Vagina (tissue), 2 donors: ENCODE measurements around the gene MB. TPM values are rescaled to one million over a fixed set of nuclear protein-coding genes. Genes with fewer than 3 reads are reported as not detected.

ENCODE experiments used
- DNase-seq, 2 donors: peaks; one replicate each; pipeline ENCODE4 v3.0.0-alpha.2; 2017; ENCODE audit errors: extremely low spot score in 2 of 2
- H3K27ac ChIP-seq: fragments of 200-600 bp; sonication (generic); one replicate; pipeline ENCODE4 v1.5.1; 2019
- H3K27me3 ChIP-seq: fragments of 200-600 bp; sonication (generic); one replicate; pipeline ENCODE4 v1.5.1; 2019
- H3K36me3 ChIP-seq, 2 donors: fragments of 200-600 bp; sonication (generic); one replicate each; pipeline ENCODE4 v1.5.1; 2017 to 2019
- H3K4me1 ChIP-seq: fragments of 200-600 bp; sonication (generic); one replicate; pipeline ENCODE4 v1.5.1; 2019
- H3K4me3 ChIP-seq, 2 donors: fragments of 200-600 bp; sonication (generic); 1 replicate in 1 of 2; 2 replicates in 1 of 2; pipeline ENCODE4 v1.5.1; 2016 to 2019
- H3K9me3 ChIP-seq: fragments of 200-600 bp; sonication (generic); one replicate; pipeline ENCODE4 v1.5.1; 2019
- CTCF ChIP-seq, 3 experiments: fragments of 450-650 bp in 2 of 3; fragments of 200-600 bp in 1 of 3; sonication (generic) in 1 of 3; IDR thresholded peaks; one replicate each; pipeline ENCODE4 v1.5.1; 2017 to 2019; ENCODE audit warnings: antibody characterized with exemption in 3 of 3, mild to moderate bottlenecking in 2 of 3, moderate library complexity in 2 of 3
- POLR2A ChIP-seq, 2 donors: fragments of 450-650 bp; IDR thresholded peaks; one replicate each; pipeline ENCODE4 v1.6.1; 2017; ENCODE audit warnings: antibody characterized with exemption in 2 of 2, mild to moderate bottlenecking in 2 of 2, moderate library complexity in 2 of 2
- POLR2AphosphoS5 ChIP-seq, 2 donors: sonication (generic); formaldehyde crosslinking; IDR thresholded peaks; one replicate each; pipeline ENCODE4 v1.9.0; 2017; ENCODE audit warnings: antibody characterized with exemption in 2 of 2, mild to moderate bottlenecking in 2 of 2, low read depth in 1 of 2; ENCODE audit not compliant: insufficient read depth in 1 of 2
- intact Hi-C: fragments of 100-400 bp; cut with DNase I; formaldehyde crosslinking; loops from one replicate; pipeline ENCODE4 v1.15.1; 2023
- total RNA-seq: library from RNA; depleted of rRNA; stranded (reverse); fragments of >200 nt; gene quantifications from one replicate; pipeline ENCODE4 v1.2.3, GENCODE V29; 2016

The MB gene
- total RNA-seq, 1 donor from 2014 or later = not detected

DNA sequence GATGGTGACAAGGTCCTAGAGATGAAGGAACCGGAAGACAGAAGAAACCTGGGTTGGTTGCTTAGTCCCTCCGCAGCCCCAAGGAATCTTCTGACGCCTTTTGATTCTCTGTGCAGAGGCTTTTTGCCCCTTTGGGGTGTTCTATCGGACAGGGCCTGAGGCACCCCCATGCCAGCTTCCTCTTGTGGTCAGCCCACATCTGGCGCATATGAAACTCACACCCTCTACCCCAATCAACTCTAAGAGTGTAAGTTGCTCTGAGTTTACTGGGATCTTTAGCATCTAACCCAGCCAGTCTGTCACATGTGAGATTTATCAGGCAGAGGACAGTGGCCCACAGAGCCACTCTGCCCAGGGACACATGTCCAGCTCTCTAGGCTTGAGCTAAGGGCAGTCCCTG is 59.1 kb downstream of the MB start:
- no peaks in the 10 kb centered on the region for H3K9me3 ChIP-seq
- intact Hi-C loops = no loop called here
- TF ChIP-seq CTCF (IDR thresholded peaks at IDR 0.05) (no peak), POLR2A (IDR thresholded peaks at IDR 0.05) (no peak), POLR2AphosphoS5 (IDR thresholded peaks at IDR 0.05; ENCODE audit: insufficient read depth in 1 of 2, low read depth in 1 of 2) (no peak)
- H3K27ac ChIP-seq = no peak overlapping the region
- H3K4me3 ChIP-seq = no peak overlapping the region
- H3K27me3 ChIP-seq = no peaks in the 10 kb centered on the region
- no peaks in the 10 kb centered on the region for H3K4me1 ChIP-seq
- no peaks in the 10 kb centered on the region for H3K36me3 ChIP-seq
- DNase-seq = no peak

Other genes with a start within 250 kb of the MB start
- gene HMOX1, start 236.2 kb downstream of the MB start, total RNA-seq = 26.8 TPM
- 17.9 TPM for gene MCM5, start 217.2 kb downstream of the MB start, total RNA-seq
- 2.0 TPM for gene RASD2, start 76.5 kb downstream of the MB start, total RNA-seq
- 11.5 TPM for gene APOL6, start 31.1 kb upstream of the MB start, total RNA-seq
- gene APOL5, start 100.5 kb upstream of the MB start, total RNA-seq = not detected